ENCODE measurements around the gene MCC. TPM values are rescaled to one million over a fixed set of nuclear protein-coding genes. Genes with fewer than 3 reads are reported as not detected.
"Not testable (repeated sequence)": the region's sequence is repeated elsewhere in the genome, so short reads cannot be mapped to it uniquely, and the experiment has no call there.

The MCC gene
- total and polyA plus RNA-seq, 4 donors = 4.5 to 20.0 (median 9.7) TPM

DNA sequence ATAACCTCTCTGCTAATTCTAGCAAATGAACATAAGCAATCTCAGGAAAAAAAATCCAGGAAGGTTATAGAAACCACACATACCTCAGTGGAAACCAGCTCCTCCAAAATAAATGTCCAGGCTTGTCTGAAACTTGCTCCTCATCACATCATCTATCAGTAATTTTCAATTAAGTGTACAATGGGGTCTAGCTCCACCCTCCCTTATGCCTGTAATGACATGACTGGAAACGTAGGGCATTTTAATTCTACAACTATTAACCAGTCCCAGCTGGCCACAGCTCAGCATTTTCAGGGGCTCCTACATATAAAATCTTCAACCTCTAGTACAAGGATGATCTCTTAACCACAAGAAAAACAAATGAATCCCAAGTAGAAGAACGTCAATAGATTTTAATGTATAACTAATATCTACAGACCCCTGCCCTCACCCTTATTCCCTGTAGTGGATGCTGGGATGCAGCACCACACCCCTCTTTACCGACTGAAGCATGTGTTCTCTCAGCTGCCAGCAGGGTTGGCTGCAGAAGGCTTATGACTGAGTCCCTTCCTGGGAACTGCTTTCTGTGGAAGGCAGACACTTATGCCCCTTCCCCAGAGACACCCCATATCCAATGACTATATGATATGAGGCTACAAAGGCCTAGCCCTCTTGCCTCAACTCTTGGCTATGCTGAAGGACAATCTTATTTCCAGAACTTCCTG, 60.2 kb downstream of the MCC start:
- Histone ChIP-seq H3K27ac (ENCODE audit: low read depth in 1 of 2, low read length in 2 of 2) (no peak overlapping the region), H3K9me3 (ENCODE audit: control insufficient read depth, low read length) (no peaks in the 10 kb centered on the region), H3K36me3 (ENCODE audit: control insufficient read depth in 1 of 2, insufficient read depth in 2 of 2, low read length in 1 of 2) (no peaks in the 10 kb centered on the region), H3K4me1 (ENCODE audit: control insufficient read depth in 1 of 2, insufficient read depth in 2 of 2, low read length in 2 of 2) (no peaks in the 10 kb centered on the region), H3K4me3 (ENCODE audit: low read length in 2 of 2) (no peak overlapping the region), H3K27me3 (ENCODE audit: control insufficient read depth in 1 of 2, insufficient read depth in 2 of 2, low read length in 1 of 2) (no peaks in the 10 kb centered on the region)
- ATAC-seq (ENCODE audit: low FRiP score) (no peak), DNase-seq (no peak)
- intact Hi-C loops (cut with DNase I) = no loop called here
- WGBS, 2 donors = 67 to 72% methylated on average over 3 of the region's 3 CpGs

DNA sequence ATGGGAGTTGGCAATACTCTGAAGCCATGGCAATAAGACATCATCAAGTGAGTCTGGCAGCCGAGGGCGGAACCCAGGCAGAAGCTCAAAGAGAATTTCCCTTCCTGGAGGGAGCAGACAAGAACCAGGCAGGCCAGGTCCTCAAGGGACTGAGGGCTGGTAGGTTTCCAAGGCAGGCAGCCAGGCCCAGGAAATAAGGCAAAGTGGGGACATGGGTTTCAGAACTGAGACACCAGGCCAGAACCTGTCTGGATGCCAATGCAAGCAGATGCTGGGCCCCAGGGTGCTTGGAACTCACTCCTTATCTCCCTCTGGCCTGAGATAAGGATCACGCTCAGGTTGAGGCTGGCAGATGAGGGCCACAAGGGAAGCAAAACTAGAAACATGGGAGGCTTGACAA, 62.3 kb downstream of the MCC start:
- ATAC-seq (ENCODE audit: low FRiP score) (no peak), DNase-seq (peak in 1 of 2 donors; percentile 68)
- 7% methylated on average over 3 of the region's 3 CpGs for WGBS, 2 donors
- Histone ChIP-seq H3K27ac (ENCODE audit: low read depth in 1 of 2, low read length in 2 of 2) (no peak overlapping the region), H3K4me3 (ENCODE audit: low read length in 2 of 2) (no peak overlapping the region), H3K36me3 (ENCODE audit: control insufficient read depth in 1 of 2, insufficient read depth in 2 of 2, low read length in 1 of 2) (no peaks in the 10 kb centered on the region), H3K4me1 (ENCODE audit: control insufficient read depth in 1 of 2, insufficient read depth in 2 of 2, low read length in 2 of 2) (no peaks in the 10 kb centered on the region), H3K27me3 (ENCODE audit: control insufficient read depth in 1 of 2, insufficient read depth in 2 of 2, low read length in 1 of 2) (no peaks in the 10 kb centered on the region), H3K9me3 (ENCODE audit: control insufficient read depth, low read length) (no peaks in the 10 kb centered on the region)
- intact Hi-C loops (cut with DNase I) = no loop called here

DNA sequence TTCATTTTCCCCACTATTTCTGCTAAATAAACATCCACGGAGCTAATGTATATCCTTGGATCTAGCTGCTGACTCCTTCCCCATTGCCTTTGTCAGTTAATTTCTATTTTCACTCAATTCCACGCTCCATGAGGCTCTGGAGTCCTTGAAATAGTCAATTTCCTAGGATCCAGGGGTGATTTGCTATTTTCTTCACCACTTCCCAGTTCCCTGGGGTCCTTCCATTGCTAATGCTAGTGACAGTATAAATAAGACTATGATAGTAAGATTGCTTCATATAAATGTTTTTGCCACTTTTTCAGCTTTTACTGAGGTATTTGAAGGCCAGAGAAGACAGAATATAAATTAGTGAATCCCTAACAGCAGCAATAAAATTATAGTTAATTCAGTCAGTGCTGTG, 66.6 kb downstream of the MCC start:
- intact Hi-C loops (cut with DNase I) = no loop called here
- WGBS, 2 donors = 88 to 91% methylated on average over 2 of the region's 2 CpGs
- Histone ChIP-seq H3K4me3 (ENCODE audit: low read length in 2 of 2) (no peak overlapping the region), H3K36me3 (ENCODE audit: control insufficient read depth in 1 of 2, insufficient read depth in 2 of 2, low read length in 1 of 2) (no peaks in the 10 kb centered on the region), H3K4me1 (ENCODE audit: control insufficient read depth in 1 of 2, insufficient read depth in 2 of 2, low read length in 2 of 2) (no peaks in the 10 kb centered on the region), H3K9me3 (ENCODE audit: control insufficient read depth, low read length) (no peaks in the 10 kb centered on the region), H3K27me3 (ENCODE audit: control insufficient read depth in 1 of 2, insufficient read depth in 2 of 2, low read length in 1 of 2) (no peaks in the 10 kb centered on the region), H3K27ac (ENCODE audit: low read depth in 1 of 2, low read length in 2 of 2) (no peak overlapping the region)
- DNase-seq (no peak), ATAC-seq (ENCODE audit: low FRiP score) (no peak)

DNA sequence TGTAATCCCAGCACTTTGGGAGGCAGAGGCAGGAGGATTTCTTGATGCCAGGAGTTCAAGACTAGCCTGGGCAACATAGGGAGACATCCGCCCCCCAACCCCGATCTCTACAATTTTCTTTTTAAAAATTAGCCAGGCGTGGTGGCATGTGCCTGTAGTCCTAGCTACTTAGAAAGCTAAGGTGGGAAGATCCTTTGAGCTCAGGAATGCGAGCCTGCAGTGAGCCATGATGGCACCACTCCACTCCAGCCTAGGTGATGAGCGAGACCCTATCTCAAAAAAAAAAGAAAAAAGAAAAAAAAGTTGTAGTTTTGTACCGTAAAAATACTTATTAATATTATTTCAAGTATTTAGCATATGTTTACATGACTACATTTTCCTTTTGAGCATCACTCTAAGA, 82.7 kb downstream of the MCC start:
- no peak overlapping the region for H3K27ac ChIP-seq (ENCODE audit: low read depth in 1 of 2, low read length in 2 of 2)
- H3K4me1 ChIP-seq (ENCODE audit: control insufficient read depth in 1 of 2, insufficient read depth in 2 of 2, low read length in 2 of 2) = no peaks in the 10 kb centered on the region
- intact Hi-C loops (cut with DNase I) = no loop called here
- 93% methylated on average over 6 of the region's 6 CpGs for WGBS, 2 donors
- no peak for DNase-seq
- no peak for ATAC-seq (ENCODE audit: low FRiP score)
- no peaks in the 10 kb centered on the region for H3K27me3 ChIP-seq (ENCODE audit: control insufficient read depth in 1 of 2, insufficient read depth in 2 of 2, low read length in 1 of 2)
- H3K4me3 ChIP-seq (ENCODE audit: low read length in 2 of 2) = no peak overlapping the region
- no peaks in the 10 kb centered on the region for H3K36me3 ChIP-seq (ENCODE audit: control insufficient read depth in 1 of 2, insufficient read depth in 2 of 2, low read length in 1 of 2)
- no peaks in the 10 kb centered on the region for H3K9me3 ChIP-seq (ENCODE audit: control insufficient read depth, low read length)

DNA sequence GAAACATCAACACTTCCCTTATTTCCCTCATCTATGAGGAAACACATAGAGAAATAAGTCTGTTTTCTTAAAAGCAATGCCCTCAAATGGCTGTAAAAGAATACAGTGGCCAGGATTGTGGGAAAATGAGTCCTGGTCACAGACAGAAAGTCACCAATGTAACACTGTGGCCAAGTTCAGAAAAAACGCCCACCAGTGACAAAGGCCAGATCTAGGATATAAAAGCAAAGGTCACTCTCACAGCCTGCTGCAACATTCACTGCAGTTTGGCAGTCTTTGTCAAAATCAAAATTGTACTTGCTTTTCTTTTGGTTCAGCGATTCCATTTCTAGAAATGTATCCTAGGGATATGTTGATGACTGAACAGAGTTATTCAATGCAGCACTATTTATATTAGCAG, 84.0 kb downstream of the MCC start:
- no peaks in the 10 kb centered on the region for H3K4me1 ChIP-seq (ENCODE audit: control insufficient read depth in 1 of 2, insufficient read depth in 2 of 2, low read length in 2 of 2)
- ATAC-seq (ENCODE audit: low FRiP score) (no peak), DNase-seq (no peak)
- intact Hi-C loops (cut with DNase I) = no loop called here
- 56 to 61% methylated on average over 2 of the region's 2 CpGs for WGBS, 2 donors
- no peak overlapping the region for H3K4me3 ChIP-seq (ENCODE audit: low read length in 2 of 2)
- no peaks in the 10 kb centered on the region for H3K27me3 ChIP-seq (ENCODE audit: control insufficient read depth in 1 of 2, insufficient read depth in 2 of 2, low read length in 1 of 2)
- no peaks in the 10 kb centered on the region for H3K9me3 ChIP-seq (ENCODE audit: control insufficient read depth, low read length)
- no peak overlapping the region for H3K27ac ChIP-seq (ENCODE audit: low read depth in 1 of 2, low read length in 2 of 2)
- H3K36me3 ChIP-seq (ENCODE audit: control insufficient read depth in 1 of 2, insufficient read depth in 2 of 2, low read length in 1 of 2) = no peaks in the 10 kb centered on the region

DNA sequence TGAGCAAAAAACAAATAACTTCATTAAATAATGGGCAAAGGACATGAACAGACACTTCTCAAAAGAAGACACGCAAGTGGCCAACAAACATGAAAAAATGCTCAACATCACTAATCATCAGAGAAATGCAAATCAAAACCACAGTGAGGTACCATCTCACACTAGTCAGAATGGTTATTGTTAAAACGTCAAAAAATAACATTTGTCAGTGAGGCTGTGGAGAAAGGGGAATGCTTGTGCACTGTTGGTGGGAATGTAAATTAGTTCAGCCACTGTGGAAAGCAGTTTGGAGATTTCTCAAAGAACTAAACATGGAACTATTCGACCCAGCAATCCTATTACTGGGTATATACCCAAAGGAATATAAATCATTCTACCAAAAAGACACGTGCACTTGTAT, 90.3 kb downstream of the MCC start:
- ATAC-seq (ENCODE audit: low FRiP score); H3K9me3 ChIP-seq (ENCODE audit: control insufficient read depth, low read length); H3K4me3 ChIP-seq (ENCODE audit: low read length in 2 of 2); intact Hi-C loops (cut with DNase I); H3K36me3 ChIP-seq (ENCODE audit: control insufficient read depth in 1 of 2, insufficient read depth in 2 of 2, low read length in 1 of 2); H3K27me3 ChIP-seq (ENCODE audit: control insufficient read depth in 1 of 2, insufficient read depth in 2 of 2, low read length in 1 of 2); H3K4me1 ChIP-seq (ENCODE audit: control insufficient read depth in 1 of 2, insufficient read depth in 2 of 2, low read length in 2 of 2); DNase-seq; H3K27ac ChIP-seq (ENCODE audit: low read depth in 1 of 2, low read length in 2 of 2): not testable (repeated sequence)
- 68 to 76% methylated on average over 4 of the region's 4 CpGs for WGBS, 2 donors

DNA sequence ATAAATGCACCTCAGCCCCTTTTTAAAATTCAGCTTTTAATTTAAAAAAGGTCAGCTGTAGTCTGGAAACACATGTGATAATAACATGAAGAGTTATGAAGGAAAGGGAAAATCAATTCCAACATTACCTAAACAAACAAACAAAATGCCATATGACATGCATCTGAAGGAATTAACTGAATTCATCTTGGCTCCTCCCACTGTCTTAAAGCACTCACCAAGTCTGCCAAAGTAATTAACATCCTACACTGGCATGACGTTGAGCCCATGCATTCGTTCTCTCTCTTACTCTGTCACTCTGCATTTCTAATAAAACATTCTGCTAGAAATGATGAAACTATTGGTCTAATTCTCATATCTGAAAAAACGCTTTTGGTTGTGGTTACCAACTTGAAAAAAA, 91.2 kb downstream of the MCC start:
- 48 to 61% methylated on average over 3 of the region's 3 CpGs for WGBS, 2 donors
- Histone ChIP-seq H3K4me1 (ENCODE audit: control insufficient read depth in 1 of 2, insufficient read depth in 2 of 2, low read length in 2 of 2) (peaks cover 0 to 1% of the 10 kb centered on the region in 2 donors), H3K9me3 (ENCODE audit: control insufficient read depth, low read length) (peaks cover 1% of the 10 kb centered on the region), H3K4me3 (ENCODE audit: low read length in 2 of 2) (no peak overlapping the region), H3K27me3 (ENCODE audit: control insufficient read depth in 1 of 2, insufficient read depth in 2 of 2, low read length in 1 of 2) (no peaks in the 10 kb centered on the region), H3K36me3 (ENCODE audit: control insufficient read depth in 1 of 2, insufficient read depth in 2 of 2, low read length in 1 of 2) (no peaks in the 10 kb centered on the region), H3K27ac (ENCODE audit: low read depth in 1 of 2, low read length in 2 of 2) (no peak overlapping the region)
- intact Hi-C loops (cut with DNase I) = no loop called here
- ATAC-seq (ENCODE audit: low FRiP score) (no peak), DNase-seq (no peak)

DNA sequence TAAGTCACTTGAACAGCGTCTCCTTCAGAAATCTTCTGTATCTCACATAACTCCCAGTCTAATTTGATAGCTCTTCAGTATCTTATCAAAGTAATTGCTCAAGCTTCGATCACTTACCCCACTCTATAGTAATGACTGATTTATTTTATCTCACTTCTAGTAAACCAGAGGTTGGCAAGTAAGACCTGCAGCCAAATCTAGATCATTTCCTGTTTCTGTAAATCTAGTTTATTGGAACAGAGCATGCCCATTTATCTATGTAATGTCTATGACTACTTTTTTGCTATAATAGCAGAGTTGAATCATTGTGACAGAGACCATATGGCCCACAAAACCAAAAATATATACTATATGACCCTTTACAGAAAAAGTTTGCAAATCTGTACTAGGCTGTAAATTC, 93.6 kb downstream of the MCC start:
- 94 to 99% methylated on average over 2 of the region's 2 CpGs for WGBS, 2 donors
- Histone ChIP-seq H3K9me3 (ENCODE audit: control insufficient read depth, low read length) (peaks cover 1% of the 10 kb centered on the region), H3K4me3 (ENCODE audit: low read length in 2 of 2) (no peak overlapping the region), H3K27me3 (ENCODE audit: control insufficient read depth in 1 of 2, insufficient read depth in 2 of 2, low read length in 1 of 2) (no peaks in the 10 kb centered on the region), H3K36me3 (ENCODE audit: control insufficient read depth in 1 of 2, insufficient read depth in 2 of 2, low read length in 1 of 2) (no peaks in the 10 kb centered on the region), H3K4me1 (ENCODE audit: control insufficient read depth in 1 of 2, insufficient read depth in 2 of 2, low read length in 2 of 2) (peaks cover 0 to 1% of the 10 kb centered on the region in 2 donors), H3K27ac (ENCODE audit: low read depth in 1 of 2, low read length in 2 of 2) (no peak overlapping the region)
- no peak for ATAC-seq (ENCODE audit: low FRiP score)
- no peak for DNase-seq
- intact Hi-C loops (cut with DNase I) = no loop called here

DNA sequence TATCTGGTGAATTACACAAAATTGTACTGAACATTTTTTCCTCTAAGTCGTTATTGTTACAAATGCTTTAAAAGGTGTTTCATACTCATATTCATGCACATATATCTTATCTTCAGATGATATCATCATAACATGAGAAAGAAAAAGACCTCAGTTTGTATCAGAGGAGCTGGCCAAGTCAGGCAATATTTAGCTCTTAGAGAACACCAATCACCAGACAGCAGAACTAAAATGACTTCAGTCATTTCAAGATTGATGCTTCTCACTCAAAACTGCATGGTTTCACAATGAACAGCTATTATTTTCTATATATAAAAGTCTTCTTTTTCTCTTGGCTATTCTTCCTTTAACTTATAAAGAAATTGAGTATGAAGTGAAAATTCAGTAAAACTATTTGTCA, 98.0 kb downstream of the MCC start:
- Histone ChIP-seq H3K4me3 (ENCODE audit: low read length in 2 of 2) (no peak overlapping the region), H3K27ac (ENCODE audit: low read depth in 1 of 2, low read length in 2 of 2) (no peak overlapping the region), H3K27me3 (ENCODE audit: control insufficient read depth in 1 of 2, insufficient read depth in 2 of 2, low read length in 1 of 2) (no peaks in the 10 kb centered on the region), H3K36me3 (ENCODE audit: control insufficient read depth in 1 of 2, insufficient read depth in 2 of 2, low read length in 1 of 2) (no peaks in the 10 kb centered on the region), H3K9me3 (ENCODE audit: control insufficient read depth, low read length) (no peaks in the 10 kb centered on the region), H3K4me1 (ENCODE audit: control insufficient read depth in 1 of 2, insufficient read depth in 2 of 2, low read length in 2 of 2) (no peaks in the 10 kb centered on the region)
- DNase-seq (no peak), ATAC-seq (ENCODE audit: low FRiP score) (no peak)
- intact Hi-C loops (cut with DNase I) = no loop called here
- WGBS, 2 donors = 32 to 63% methylated on average over 1 of the region's 1 CpG

All from aorta (tissue), 5 donors.